Activated T-cell treated with anti-CD3 and anti-CD28 coated beads for 48 hours (primary cell): ENCODE data around the gene PSIP1.
"Not testable (repeated sequence)": the region's sequence is repeated elsewhere in the genome, so short reads cannot be mapped to it uniquely, and the experiment has no call there.

ENCODE experiments used
- DNase-seq: peaks from one replicate; pipeline ENCODE4 v3.0.0-alpha.2; 2020; ENCODE audit warnings: low read depth

The PSIP1 gene

DNA sequence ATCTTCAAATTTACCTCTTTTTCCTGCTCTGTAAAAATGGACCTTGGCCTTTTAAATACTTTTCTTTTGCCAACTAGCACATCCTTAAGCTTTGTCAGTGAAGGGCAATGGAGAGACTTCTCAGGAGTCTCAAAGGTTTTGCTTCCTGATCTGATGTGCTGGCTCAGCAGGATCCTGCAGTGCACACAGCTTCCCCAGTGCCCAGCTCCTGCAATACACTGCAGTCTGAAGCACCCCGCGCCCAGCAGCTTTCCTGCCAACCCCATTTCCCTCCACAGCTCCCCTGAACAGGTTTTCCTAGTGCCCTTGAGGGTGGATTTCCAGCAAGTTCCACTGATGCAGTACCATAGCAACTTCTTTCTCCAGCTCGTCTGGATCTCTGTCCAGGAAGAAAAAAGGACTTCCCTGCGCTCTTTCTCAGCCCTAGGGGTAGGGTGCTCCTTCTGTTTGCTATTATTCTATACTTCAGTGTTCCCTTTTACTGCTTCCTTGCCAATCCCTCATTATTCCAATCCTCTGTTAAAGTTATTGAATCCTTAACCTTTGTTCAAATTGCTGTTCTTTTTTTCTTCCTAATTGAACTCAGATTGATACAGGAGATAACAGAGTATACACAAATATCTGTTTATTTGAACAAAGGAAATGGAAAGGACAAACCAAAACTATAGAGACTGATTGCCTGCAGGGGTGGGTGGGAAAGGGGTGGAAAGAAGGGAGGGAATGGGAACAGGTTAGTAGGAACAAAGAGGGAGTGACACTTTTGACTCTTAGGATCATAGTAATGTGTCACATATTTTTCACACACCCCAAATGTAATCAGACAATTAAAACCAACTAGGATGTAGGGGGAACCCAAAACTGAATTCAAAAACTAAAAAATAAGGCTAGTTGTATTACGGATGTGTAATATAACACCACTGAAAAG lies 79.6 kb downstream of the PSIP1 start:
- DNase-seq: no peak

DNA sequence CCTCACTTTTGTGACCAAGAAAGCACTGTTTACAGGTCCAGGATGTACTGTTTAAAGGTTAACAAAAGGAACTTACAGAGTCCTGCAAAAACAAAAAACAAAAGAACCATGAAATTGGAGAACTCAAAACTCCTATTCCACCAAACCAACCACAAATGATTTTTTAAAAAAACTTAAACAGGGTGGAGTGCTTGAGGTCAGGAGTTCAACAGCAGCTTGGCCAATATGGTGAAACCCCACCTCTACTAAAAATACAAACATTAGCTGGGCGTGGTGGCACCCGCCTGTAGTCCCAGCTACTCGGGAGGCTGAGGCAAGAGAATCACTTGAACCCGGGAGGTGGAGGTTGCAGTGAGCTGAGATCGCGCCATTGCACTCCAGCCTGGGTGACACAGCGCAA lies 83.1 kb downstream of the PSIP1 start:
- not testable (repeated sequence) for DNase-seq

- DNase-seq: no peak
Measured at GRCh38 chr9:15426019-15426418, 84.8 kb downstream of the PSIP1 start.

- DNase-seq: no peak
Measured at GRCh38 chr9:15423231-15423985, 87.4 kb downstream of the PSIP1 start.

DNA sequence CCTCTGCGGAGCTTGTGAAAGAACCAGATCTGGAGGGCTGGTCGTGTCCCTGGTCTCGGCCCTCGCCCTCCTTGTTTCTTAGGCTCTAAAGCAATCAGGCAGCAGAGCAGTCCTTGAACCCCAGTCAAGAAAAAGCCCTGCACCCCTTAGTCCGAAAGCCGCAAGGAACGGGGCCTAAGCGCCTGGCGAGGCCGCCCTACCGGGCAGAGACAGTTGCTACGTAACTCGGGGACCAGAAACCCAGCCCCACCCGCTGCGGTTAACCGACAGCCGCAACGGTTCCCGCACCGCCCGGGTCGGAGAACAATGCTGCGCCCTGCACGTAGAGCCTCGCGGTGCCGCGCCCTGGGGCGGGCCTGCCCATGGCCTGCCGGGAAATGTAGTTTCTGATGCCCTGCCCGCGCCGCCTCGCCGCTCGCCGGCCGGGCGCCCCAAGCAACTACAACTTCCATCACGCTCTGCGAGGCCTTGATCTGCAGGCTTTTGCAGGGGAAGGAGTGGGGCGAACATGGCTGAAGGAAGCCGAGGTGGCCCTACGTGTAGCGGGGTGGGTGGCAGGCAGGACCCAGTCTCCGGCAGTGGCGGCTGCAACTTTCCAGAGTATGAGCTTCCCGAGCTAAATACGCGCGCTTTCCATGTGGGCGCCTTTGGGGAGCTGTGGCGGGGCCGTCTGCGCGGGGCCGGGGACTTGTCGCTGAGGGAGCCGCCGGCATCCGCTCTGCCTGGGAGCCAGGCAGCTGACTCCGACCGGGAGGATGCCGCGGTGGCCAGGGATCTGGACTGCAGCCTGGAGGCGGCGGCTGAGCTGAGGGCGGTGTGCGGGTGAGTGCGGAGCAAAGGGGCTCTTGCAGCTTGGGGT lies 88.2 kb downstream of the PSIP1 start, which contains the start of gene SNAPC3:
SNAPC3 (plus strand) TSS at position 505 of the 859 bp plus-strand sequence; CDS start at position 509, 4 bp downstream.
- DNase-seq: peak; percentile 92

DNA sequence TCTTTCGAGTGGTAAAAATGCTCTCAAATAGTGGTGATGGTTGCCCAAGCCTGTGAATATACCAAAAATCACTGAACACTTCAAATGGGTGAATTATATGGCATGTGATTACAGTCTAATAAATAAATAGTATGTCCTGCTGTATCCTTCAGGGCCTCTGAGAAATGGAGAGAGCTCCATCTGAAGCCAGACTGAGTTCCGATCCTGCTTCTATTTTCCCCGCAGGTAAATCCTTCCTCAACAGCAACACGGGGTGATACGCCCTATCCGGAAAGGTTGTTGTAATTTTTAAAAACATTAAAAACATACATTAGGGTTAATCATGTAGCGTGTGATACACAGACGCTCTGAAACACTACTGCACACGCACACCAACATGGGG lies 88.8 kb downstream of the PSIP1 start:
- no peak for DNase-seq

- DNase-seq: no peak
Measured at GRCh38 chr9:15421532-15421931, 89.2 kb downstream of the PSIP1 start.

DNA sequence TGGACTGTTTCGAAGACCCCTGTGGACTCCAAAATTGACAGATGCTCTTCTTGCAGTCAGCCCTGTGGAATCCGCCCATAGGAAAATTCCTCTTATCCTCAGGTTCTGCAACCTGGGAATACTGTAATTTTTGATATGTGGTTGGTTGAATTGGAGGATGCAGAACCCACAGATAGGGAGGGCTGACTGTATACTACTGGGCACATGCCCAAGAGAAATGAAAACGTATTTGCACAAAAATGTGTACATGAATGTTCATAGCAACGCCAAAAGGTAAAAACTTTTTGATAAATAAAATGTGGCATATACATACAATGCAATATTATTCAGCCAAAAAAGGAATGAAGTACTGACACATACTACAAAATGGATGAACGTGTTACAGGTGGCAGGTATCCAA lies 90.0 kb downstream of the PSIP1 start:
- no peak for DNase-seq

DNA sequence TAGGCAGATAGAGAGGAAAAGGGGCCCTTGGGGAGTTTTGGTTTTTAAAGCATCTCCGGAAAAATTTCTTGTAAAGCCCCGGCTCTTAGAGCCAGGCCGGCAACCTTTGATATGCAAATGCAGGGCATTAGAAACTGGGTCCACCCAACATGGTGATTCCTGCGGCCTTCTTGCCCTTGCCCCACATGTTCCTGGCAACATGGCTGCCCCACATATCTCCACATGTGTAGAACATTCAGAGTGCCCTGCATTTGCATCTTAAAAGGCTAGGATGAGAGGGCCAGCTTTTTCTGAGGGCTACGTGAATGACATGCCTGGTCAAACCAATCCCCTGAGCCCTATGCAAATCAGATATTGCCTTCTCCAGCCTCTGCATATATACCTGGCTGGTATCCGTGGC lies 93.1 kb downstream of the PSIP1 start:
- no peak for DNase-seq

GRCh38 chr9:15416880-15417279 lies 93.9 kb downstream of the PSIP1 start:
- DNase-seq: no peak
